ENCODE results near the gene SMIM5.

Gene SMIM5

DNA sequence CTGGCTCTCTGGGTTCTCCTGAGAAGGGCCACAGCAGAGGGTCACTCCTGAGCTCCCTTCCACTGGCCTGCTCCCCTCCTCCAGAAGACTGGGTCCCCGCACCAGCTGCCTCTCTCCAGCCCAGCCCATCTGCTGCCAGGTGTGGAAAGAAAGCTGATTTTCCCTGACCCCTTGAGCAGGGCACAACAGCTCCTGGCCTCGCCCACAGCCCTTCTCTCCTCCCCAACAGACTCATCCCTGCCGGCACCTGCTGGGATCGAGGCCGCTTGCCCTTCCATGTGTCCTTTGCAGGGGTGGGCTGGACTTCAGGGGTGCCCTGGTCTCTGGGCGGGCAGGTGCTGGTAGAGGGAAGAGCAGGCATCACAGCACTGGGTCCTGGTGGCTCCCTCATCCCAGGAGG is 4.8 kb upstream of the SMIM5 start:
- Histone ChIP-seq H3K23ac (ENCODE audit: low read length) (no peak overlapping the region), H3K14ac (ENCODE audit: low read length) (no peak overlapping the region), H3K18ac (ENCODE audit: low read length) (no peak overlapping the region), H2BK5ac (ENCODE audit: low read depth, low read length, poor library complexity) (no peak overlapping the region), H3K9me3 (ENCODE audit: insufficient read depth, low read depth, low read length) (peaks cover 6% of the 10 kb centered on the region), H3K27me3 (ENCODE audit: insufficient read depth, low read length) (no peaks in the 10 kb centered on the region), H3K4ac (ENCODE audit: low read depth, low read length) (no peak overlapping the region), H3K36me3 (ENCODE audit: control insufficient read depth in 1 of 2, insufficient read depth in 2 of 2, low read length in 2 of 2) (peaks cover 21 to 24% of the 10 kb centered on the region in 2 experiments), H4K12ac (ENCODE audit: low read depth, low read length) (no peak overlapping the region), H4K8ac (ENCODE audit: low read depth, low read length) (no peak overlapping the region), H2BK12ac (ENCODE audit: low read length) (no peak overlapping the region), H3K9ac (ENCODE audit: low read length) (no peak overlapping the region), H4K91ac (ENCODE audit: low read depth, low read length) (no peak overlapping the region), H2BK120ac (ENCODE audit: insufficient read depth, low read length, poor library complexity) (no peak overlapping the region), H2AK5ac (ENCODE audit: low read length) (no peak overlapping the region), H2AFZ (ENCODE audit: insufficient read depth, low read length, poor library complexity) (no peak overlapping the region), H3K4me3 (ENCODE audit: low read depth, low read length) (no peak overlapping the region), H3K4me2 (ENCODE audit: low read length) (no peak overlapping the region), H3K27ac (ENCODE audit: low read depth, low read length) (no peak overlapping the region), H3K4me1 (ENCODE audit: control insufficient read depth in 1 of 2, insufficient read depth in 2 of 2, low read length in 2 of 2) (peaks cover 4% of the 10 kb centered on the region in 2 experiments), H3K79me1 (ENCODE audit: low read length) (peaks cover 3% of the 10 kb centered on the region), H3K79me2 (ENCODE audit: control insufficient read depth, insufficient read depth, low read length, poor library complexity) (no peaks in the 10 kb centered on the region)
- DNase-seq = no peak
- no CpG with 5 or more reads among the region's 6 CpGs for WGBS (ENCODE audit: extremely low coverage, insufficient coverage, insufficient read length)

DNA sequence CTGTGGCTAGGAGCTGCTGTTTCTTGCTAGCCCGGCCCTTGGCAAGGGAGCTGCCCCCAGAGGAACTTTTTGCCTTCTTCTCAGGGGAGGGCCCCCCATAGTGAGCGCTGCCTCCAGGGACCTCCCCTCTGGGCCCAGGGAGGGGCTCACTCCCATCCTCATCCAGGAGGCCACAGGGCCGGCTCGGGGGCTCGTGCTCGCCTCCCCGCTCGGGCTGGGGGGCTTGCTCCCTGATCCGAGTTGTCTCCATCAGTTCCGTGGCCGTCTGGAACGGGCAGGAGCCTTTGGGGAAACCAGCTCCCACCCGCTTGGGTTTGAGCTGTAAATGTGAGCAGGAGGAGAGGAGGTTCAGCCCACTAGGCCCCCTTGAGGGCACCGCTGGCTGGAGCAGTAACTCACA is 4.1 kb upstream of the SMIM5 start:
- no peak overlapping the region for H2BK5ac ChIP-seq (ENCODE audit: low read depth, low read length, poor library complexity)
- no peak overlapping the region for H2AFZ ChIP-seq (ENCODE audit: insufficient read depth, low read length, poor library complexity)
- no peak overlapping the region for H3K9ac ChIP-seq (ENCODE audit: low read length)
- no peak overlapping the region for H2BK120ac ChIP-seq (ENCODE audit: insufficient read depth, low read length, poor library complexity)
- no peak for DNase-seq
- no peak overlapping the region for H3K4ac ChIP-seq (ENCODE audit: low read depth, low read length)
- WGBS (ENCODE audit: extremely low coverage, insufficient coverage, insufficient read length) = no CpG with 5 or more reads among the region's 14 CpGs
- no peak overlapping the region for H2AK5ac ChIP-seq (ENCODE audit: low read length)
- no peak overlapping the region for H3K14ac ChIP-seq (ENCODE audit: low read length)
- H3K27me3 ChIP-seq (ENCODE audit: insufficient read depth, low read length) = no peaks in the 10 kb centered on the region
- H3K36me3 ChIP-seq (ENCODE audit: control insufficient read depth in 1 of 2, insufficient read depth in 2 of 2, low read length in 2 of 2) = peaks cover 21 to 24% of the 10 kb centered on the region in 2 experiments
- H3K4me2 ChIP-seq (ENCODE audit: low read length) = no peak overlapping the region
- H2BK12ac ChIP-seq (ENCODE audit: low read length) = no peak overlapping the region
- H3K27ac ChIP-seq (ENCODE audit: low read depth, low read length) = no peak overlapping the region
- H4K12ac ChIP-seq (ENCODE audit: low read depth, low read length) = no peak overlapping the region
- H3K4me3 ChIP-seq (ENCODE audit: low read depth, low read length) = no peak overlapping the region
- no peak overlapping the region for H3K23ac ChIP-seq (ENCODE audit: low read length)
- H4K91ac ChIP-seq (ENCODE audit: low read depth, low read length) = no peak overlapping the region
- no peak overlapping the region for H4K8ac ChIP-seq (ENCODE audit: low read depth, low read length)
- no peaks in the 10 kb centered on the region for H3K79me2 ChIP-seq (ENCODE audit: control insufficient read depth, insufficient read depth, low read length, poor library complexity)
- H3K9me3 ChIP-seq (ENCODE audit: insufficient read depth, low read depth, low read length) = peaks cover 6% of the 10 kb centered on the region
- H3K79me1 ChIP-seq (ENCODE audit: low read length) = peaks cover 4% of the 10 kb centered on the region
- peaks cover 10% of the 10 kb centered on the region in 2 experiments for H3K4me1 ChIP-seq (ENCODE audit: control insufficient read depth in 1 of 2, insufficient read depth in 2 of 2, low read length in 2 of 2)
- H3K18ac ChIP-seq (ENCODE audit: low read length) = no peak overlapping the region

DNA sequence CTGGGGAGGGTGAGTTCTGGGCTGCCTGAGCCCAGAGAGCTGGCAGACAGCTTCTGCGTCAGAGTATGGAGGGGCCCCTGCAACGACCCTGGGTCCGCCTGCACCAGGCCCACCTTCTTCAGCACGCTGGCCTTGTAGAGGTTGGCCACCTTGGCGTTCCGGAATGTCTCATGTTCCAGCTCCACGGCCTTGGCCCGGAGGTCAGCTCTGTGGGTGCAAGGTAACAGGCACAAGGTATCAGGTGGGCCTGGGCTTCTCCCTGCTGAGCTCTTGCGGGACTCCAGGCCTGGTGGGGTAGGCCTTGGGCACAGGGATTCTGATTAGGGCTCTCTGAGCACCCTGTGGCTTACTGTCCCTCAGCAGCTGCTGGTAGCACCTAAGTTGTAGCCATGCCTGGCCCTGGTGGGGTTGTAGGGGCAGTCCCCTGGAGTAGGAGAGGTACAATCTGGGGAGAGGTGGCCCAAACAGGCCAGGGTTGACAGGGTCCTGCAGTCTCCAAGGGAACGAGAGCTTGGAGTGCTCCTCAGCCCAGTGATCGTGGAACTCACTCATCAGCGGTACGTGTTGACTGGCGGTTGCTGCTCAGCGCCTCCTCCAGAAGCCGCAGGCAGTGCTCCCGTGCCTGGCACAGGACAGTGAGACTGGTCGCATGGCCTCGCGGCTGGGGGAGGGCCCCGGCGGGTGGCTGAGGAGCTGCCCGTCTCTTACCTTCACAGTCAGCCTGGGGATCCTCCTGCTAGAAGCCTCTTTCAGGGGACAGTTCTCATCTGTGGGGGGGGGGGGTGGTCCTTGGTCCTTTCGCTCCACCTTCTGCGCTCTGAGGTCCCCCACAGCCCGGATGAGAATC is 2.9 kb upstream of the SMIM5 start:
- WGBS (ENCODE audit: extremely low coverage, insufficient coverage, insufficient read length) = no CpG with 5 or more reads among the region's 26 CpGs
- Histone ChIP-seq H4K91ac (ENCODE audit: low read depth, low read length) (no peak overlapping the region), H2AK5ac (ENCODE audit: low read length) (no peak overlapping the region), H3K4ac (ENCODE audit: low read depth, low read length) (no peak overlapping the region), H2BK12ac (ENCODE audit: low read length) (no peak overlapping the region), H3K18ac (ENCODE audit: low read length) (no peak overlapping the region), H3K23ac (ENCODE audit: low read length) (no peak overlapping the region), H4K8ac (ENCODE audit: low read depth, low read length) (no peak overlapping the region), H2BK120ac (ENCODE audit: insufficient read depth, low read length, poor library complexity) (no peak overlapping the region), H3K14ac (ENCODE audit: low read length) (no peak overlapping the region), H3K79me2 (ENCODE audit: control insufficient read depth, insufficient read depth, low read length, poor library complexity) (no peaks in the 10 kb centered on the region), H3K27me3 (ENCODE audit: insufficient read depth, low read length) (no peaks in the 10 kb centered on the region), H3K79me1 (ENCODE audit: low read length) (peaks cover 4% of the 10 kb centered on the region), H3K9ac (ENCODE audit: low read length) (no peak overlapping the region), H4K12ac (ENCODE audit: low read depth, low read length) (no peak overlapping the region), H3K4me2 (ENCODE audit: low read length) (no peak overlapping the region), H2AFZ (ENCODE audit: insufficient read depth, low read length, poor library complexity) (no peak overlapping the region), H2BK5ac (ENCODE audit: low read depth, low read length, poor library complexity) (no peak overlapping the region), H3K27ac (ENCODE audit: low read depth, low read length) (no peak overlapping the region), H3K36me3 (ENCODE audit: control insufficient read depth in 1 of 2, insufficient read depth in 2 of 2, low read length in 2 of 2) (peaks cover 21 to 24% of the 10 kb centered on the region in 2 experiments), H3K4me1 (ENCODE audit: control insufficient read depth in 1 of 2, insufficient read depth in 2 of 2, low read length in 2 of 2) (peaks cover 11 to 13% of the 10 kb centered on the region in 2 experiments), H3K9me3 (ENCODE audit: insufficient read depth, low read depth, low read length) (peaks cover 2% of the 10 kb centered on the region), H3K4me3 (ENCODE audit: low read depth, low read length) (no peak overlapping the region)
- no peak for DNase-seq

DNA sequence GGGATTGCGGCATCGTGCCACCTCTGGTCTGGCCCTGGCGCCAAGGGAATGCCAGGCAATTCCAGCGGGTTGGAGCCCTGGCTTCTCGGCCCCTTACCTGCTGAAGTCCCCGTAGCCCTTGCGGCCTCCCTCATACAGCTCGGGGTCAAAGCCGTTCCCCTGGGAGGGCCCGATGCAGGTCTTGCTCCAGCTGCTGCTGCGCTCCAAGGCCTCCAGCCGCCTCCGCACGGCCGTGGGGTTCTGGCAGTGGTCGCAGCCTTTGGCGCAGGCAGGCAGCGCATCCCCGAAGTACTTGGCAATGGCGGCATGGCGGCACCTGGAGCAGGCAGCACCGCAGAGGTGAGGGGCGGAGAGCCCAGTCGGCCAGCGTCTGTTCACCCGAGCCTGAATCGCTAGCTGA is 1.9 kb upstream of the SMIM5 start:
- Histone ChIP-seq H2AK5ac (ENCODE audit: low read length) (no peak overlapping the region), H2BK120ac (ENCODE audit: insufficient read depth, low read length, poor library complexity) (no peak overlapping the region), H3K4me1 (ENCODE audit: control insufficient read depth in 1 of 2, insufficient read depth in 2 of 2, low read length in 2 of 2) (peaks cover 11 to 13% of the 10 kb centered on the region in 2 experiments), H3K9me3 (ENCODE audit: insufficient read depth, low read depth, low read length) (peaks cover 3% of the 10 kb centered on the region), H2BK12ac (ENCODE audit: low read length) (no peak overlapping the region), H3K23ac (ENCODE audit: low read length) (no peak overlapping the region), H3K79me2 (ENCODE audit: control insufficient read depth, insufficient read depth, low read length, poor library complexity) (no peaks in the 10 kb centered on the region), H3K14ac (ENCODE audit: low read length) (no peak overlapping the region), H2BK5ac (ENCODE audit: low read depth, low read length, poor library complexity) (no peak overlapping the region), H3K27me3 (ENCODE audit: insufficient read depth, low read length) (no peaks in the 10 kb centered on the region), H3K4me3 (ENCODE audit: low read depth, low read length) (no peak overlapping the region), H3K36me3 (ENCODE audit: control insufficient read depth in 1 of 2, insufficient read depth in 2 of 2, low read length in 2 of 2) (peaks cover 19 to 20% of the 10 kb centered on the region in 2 experiments), H4K12ac (ENCODE audit: low read depth, low read length) (no peak overlapping the region), H2AFZ (ENCODE audit: insufficient read depth, low read length, poor library complexity) (no peak overlapping the region), H4K91ac (ENCODE audit: low read depth, low read length) (no peak overlapping the region), H3K18ac (ENCODE audit: low read length) (no peak overlapping the region), H4K8ac (ENCODE audit: low read depth, low read length) (no peak overlapping the region), H3K4me2 (ENCODE audit: low read length) (no peak overlapping the region), H3K9ac (ENCODE audit: low read length) (no peak overlapping the region), H3K4ac (ENCODE audit: low read depth, low read length) (no peak overlapping the region), H3K27ac (ENCODE audit: low read depth, low read length) (no peak overlapping the region), H3K79me1 (ENCODE audit: low read length) (peaks cover 4% of the 10 kb centered on the region)
- no peak for DNase-seq
- WGBS (ENCODE audit: extremely low coverage, insufficient coverage, insufficient read length) = no CpG with 5 or more reads among the region's 27 CpGs

Data from trophoblast cell (in vitro differentiated cells and primary cell).